ENCODE measurements around the gene HIBADH. TPM values are rescaled to one million over a fixed set of nuclear protein-coding genes. Genes with fewer than 3 reads are reported as not detected.

The HIBADH gene
- total and polyA plus RNA-seq, 2 experiments from 2014 or later: 62.5 to 83.8 TPM

DNA sequence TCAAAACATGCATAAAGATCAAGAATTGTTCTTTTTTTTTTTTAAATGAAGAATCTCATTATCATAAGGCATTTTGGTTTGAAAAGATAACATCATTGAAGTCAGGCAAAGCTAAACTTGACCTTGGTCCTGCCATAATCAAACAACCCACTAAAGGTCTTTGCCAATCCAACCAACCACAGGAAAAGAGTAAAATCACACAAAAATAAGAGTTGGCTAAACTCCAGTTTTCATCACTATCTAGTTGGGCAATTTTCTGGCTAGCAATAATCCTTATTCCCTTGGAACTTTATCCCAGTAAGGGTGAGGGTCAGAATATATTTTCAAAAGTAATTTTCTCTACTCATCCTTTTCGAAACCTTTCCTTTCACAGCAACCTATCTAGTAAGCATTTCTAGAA is 62.4 kb downstream of the HIBADH start:
- Histone ChIP-seq H3K27ac (no peak overlapping the region), H3K4me1 (ENCODE audit: low read depth) (peaks cover 7% of the 10 kb centered on the region), H3K27me3 (no peaks in the 10 kb centered on the region), H3K36me3 (no peaks in the 10 kb centered on the region), H3K4me3 (no peak overlapping the region), H3K9me3 (ENCODE audit: low read depth) (no peaks in the 10 kb centered on the region)
- TF ChIP-seq CTCF (IDR thresholded peaks at IDR 0.05; ENCODE audit: low read depth, low read length): no peak
- peak in 1 of 2 donors; percentile 42 for DNase-seq (ENCODE audit: low read depth in 1 of 2, low spot score in 1 of 2)

- DNase-seq (ENCODE audit: low read depth in 1 of 2, low spot score in 1 of 2): no peak
- Histone ChIP-seq H3K4me1 (ENCODE audit: low read depth) (no peaks in the 10 kb centered on the region), H3K4me3 (no peak overlapping the region), H3K27ac (no peak overlapping the region), H3K27me3 (no peaks in the 10 kb centered on the region), H3K9me3 (ENCODE audit: low read depth) (no peaks in the 10 kb centered on the region), H3K36me3 (no peaks in the 10 kb centered on the region)
- no peak for TF ChIP-seq CTCF (IDR thresholded peaks at IDR 0.05; ENCODE audit: low read depth, low read length)
Measured at GRCh38 chr7:27595009-27595408, 67.7 kb downstream of the HIBADH start.

GRCh38 chr7:27593226-27593625 is 69.5 kb downstream of the HIBADH start:
- Histone ChIP-seq H3K27me3 (no peaks in the 10 kb centered on the region), H3K36me3 (no peaks in the 10 kb centered on the region), H3K4me1 (ENCODE audit: low read depth) (no peaks in the 10 kb centered on the region), H3K4me3 (no peak overlapping the region), H3K27ac (no peak overlapping the region), H3K9me3 (ENCODE audit: low read depth) (no peaks in the 10 kb centered on the region)
- no peak for DNase-seq (ENCODE audit: low read depth in 1 of 2, low spot score in 1 of 2)
- TF ChIP-seq CTCF (IDR thresholded peaks at IDR 0.05; ENCODE audit: low read depth, low read length): no peak

DNA sequence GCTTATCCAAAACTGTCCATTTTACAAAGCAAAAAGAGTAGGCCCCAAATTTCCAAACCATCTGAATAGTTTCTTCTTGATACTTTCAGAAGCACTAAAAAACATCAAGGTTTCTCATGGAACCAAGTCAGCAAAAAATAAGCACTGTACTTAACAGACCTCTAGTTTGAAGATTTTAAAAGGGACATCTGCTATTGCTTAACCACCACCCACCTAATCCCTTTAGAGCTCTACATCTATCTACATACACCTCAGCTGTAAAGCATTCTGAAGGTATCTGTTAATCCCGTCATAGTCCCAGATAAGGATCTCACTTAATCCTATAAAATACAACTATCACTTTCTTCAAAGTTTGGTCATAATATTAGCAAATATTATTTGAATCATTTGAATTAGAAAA is 72.3 kb downstream of the HIBADH start:
- H3K27me3 ChIP-seq: no peaks in the 10 kb centered on the region
- no peaks in the 10 kb centered on the region for H3K36me3 ChIP-seq
- no peak overlapping the region for H3K27ac ChIP-seq
- no peaks in the 10 kb centered on the region for H3K4me1 ChIP-seq (ENCODE audit: low read depth)
- H3K4me3 ChIP-seq: no peak overlapping the region
- DNase-seq (ENCODE audit: low read depth in 1 of 2, low spot score in 1 of 2): no peak
- TF ChIP-seq CTCF (IDR thresholded peaks at IDR 0.05; ENCODE audit: low read depth, low read length): no peak
- no peaks in the 10 kb centered on the region for H3K9me3 ChIP-seq (ENCODE audit: low read depth)

DNA sequence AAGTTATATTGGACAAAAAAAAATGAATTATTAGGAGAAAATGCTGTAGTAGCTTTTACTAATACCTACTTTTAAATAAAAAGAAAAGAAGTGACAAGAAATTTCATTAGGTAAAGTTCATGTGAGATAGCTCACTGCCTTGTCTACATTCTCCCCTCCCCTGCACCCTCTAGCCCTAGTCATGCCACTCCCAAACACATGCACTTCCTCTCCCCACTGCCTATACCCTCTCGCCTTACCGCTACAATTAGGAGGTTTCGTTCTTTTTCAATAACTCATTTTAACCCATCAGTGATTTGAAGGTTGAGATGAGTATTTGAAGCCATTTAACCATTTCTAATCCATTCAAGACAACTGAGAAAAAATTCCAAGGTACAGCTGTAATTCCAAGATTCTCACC is 75.3 kb downstream of the HIBADH start:
- Histone ChIP-seq H3K9me3 (ENCODE audit: low read depth) (no peaks in the 10 kb centered on the region), H3K36me3 (no peaks in the 10 kb centered on the region), H3K4me3 (no peak overlapping the region), H3K27me3 (no peaks in the 10 kb centered on the region), H3K4me1 (ENCODE audit: low read depth) (no peaks in the 10 kb centered on the region), H3K27ac (no peak overlapping the region)
- no peak for DNase-seq (ENCODE audit: low read depth in 1 of 2, low spot score in 1 of 2)
- TF ChIP-seq CTCF (IDR thresholded peaks at IDR 0.05; ENCODE audit: low read depth, low read length): no peak

DNA sequence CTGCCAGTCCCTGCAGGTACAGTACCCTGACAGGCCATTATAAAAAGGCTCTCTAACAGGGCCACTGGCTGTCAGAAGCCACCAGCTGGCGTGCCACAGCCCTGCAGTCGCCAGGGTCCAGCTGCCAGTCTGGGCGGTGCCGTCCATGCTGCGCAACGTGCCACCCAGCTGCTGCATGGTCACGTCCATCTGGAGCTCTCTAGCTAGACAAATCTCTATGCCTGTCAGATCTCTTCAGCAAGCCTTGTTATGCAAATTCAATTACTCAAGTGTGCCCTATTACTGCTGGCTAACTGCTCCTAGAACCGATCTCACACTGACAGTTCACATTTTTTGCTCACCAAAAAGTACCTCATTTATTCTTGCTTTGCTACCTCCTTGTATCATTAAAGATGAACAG is 75.9 kb downstream of the HIBADH start:
- Histone ChIP-seq H3K9me3 (ENCODE audit: low read depth) (no peaks in the 10 kb centered on the region), H3K27ac (no peak overlapping the region), H3K27me3 (no peaks in the 10 kb centered on the region), H3K4me1 (ENCODE audit: low read depth) (no peaks in the 10 kb centered on the region), H3K36me3 (no peaks in the 10 kb centered on the region), H3K4me3 (no peak overlapping the region)
- no peak for DNase-seq (ENCODE audit: low read depth in 1 of 2, low spot score in 1 of 2)
- TF ChIP-seq CTCF (IDR thresholded peaks at IDR 0.05; ENCODE audit: low read depth, low read length): no peak
